ENCODE results near the gene NOTO. TPM values are rescaled to one million over a fixed set of nuclear protein-coding genes. Genes with fewer than 3 reads are reported as not detected.
A peak's percentile ranks its signal among the peaks of the same experiment; 100 is the strongest.

Gene NOTO
- polyA plus RNA-seq, 2 of the 4 experiments (the other 2 are of a cell fraction), result 0.03 TPM; not detected in 1

DNA sequence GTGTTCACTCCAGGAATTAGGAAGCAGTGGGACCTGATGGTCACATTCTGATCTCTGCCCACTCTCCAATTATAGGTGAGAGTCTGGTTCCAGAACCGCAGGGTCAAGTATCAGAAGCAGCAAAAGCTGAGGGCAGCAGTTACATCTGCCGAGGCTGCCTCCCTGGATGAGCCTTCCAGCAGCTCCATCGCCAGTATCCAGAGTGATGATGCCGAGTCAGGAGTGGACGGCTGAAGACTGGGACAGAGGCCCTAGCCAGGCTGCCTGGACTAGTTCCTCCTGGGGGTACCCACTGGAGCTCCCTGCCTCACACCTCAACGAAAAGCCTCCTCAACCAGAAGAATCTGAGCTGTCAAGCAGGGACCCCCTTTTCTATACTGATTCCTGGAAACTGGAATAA lies 8.3 kb downstream of the NOTO start (continued):
- TF ChIP-seq KDM1A (IDR thresholded peaks at IDR 0.05; ENCODE audit: low read depth) (no peak), TFCP2L1 (CRISPR knock-in tag; IDR thresholded peaks at IDR 0.05) (no peak), BCL3 (IDR thresholded peaks at IDR 0.05) (no peak), HOXB5 (CRISPR knock-in tag; IDR thresholded peaks at IDR 0.05) (no peak)

GRCh38 chr2:73212098-73212447 lies 9.7 kb downstream of the NOTO start:
- H3K27ac ChIP-seq, result no peak overlapping the region
- WGBS (ENCODE audit: missing lambda C conversion rate), result 46% methylated on average over 7 of the region's 7 CpGs
- H3K4me2 ChIP-seq, result no peak overlapping the region
- peaks cover 16% of the 10 kb centered on the region for H3K4me1 ChIP-seq
- DNase-seq (ENCODE audit: low read depth in 1 of 2, low spot score in 1 of 2) (no peak), FAIRE-seq (no peak), ATAC-seq (no peak)
- POLR2A ChIA-PET, result interaction anchor here (1.0 to 1.5 kb wide), 5 partner anchors 10 to 324 kb away, joined by 3 to 16 read pairs (median 4); partner anchors contain the start of genes CCT7, NOTO, PRADC1 and SPR
- CTCF ChIA-PET, result interaction anchor here (0.6 to 10.2 kb wide), 44 partner anchors 8 to 448 kb away, joined by 3 to 173 read pairs (median 5); partner anchors contain the start of genes CCT7, NOTO, PRADC1 and RAB11FIP5
- no peaks in the 10 kb centered on the region for H3K9me3 ChIP-seq
- no peak overlapping the region for H3K4me3 ChIP-seq
- TF ChIP-seq EHF (CRISPR knock-in tag; IDR thresholded peaks at IDR 0.05), result no peak
- no peak for TF ChIP-seq FOSL2 (IDR thresholded peaks at IDR 0.05)
- no peak for TF ChIP-seq FOSL2 (CRISPR knock-in tag; IDR thresholded peaks at IDR 0.05)
- TF ChIP-seq NFE2L2 (conservative IDR thresholded peaks at IDR 0.05; ENCODE audit: low read length), result no peak
- no peak for TF ChIP-seq HDAC2 (IDR thresholded peaks at IDR 0.05)
- TF ChIP-seq HOXA7 (CRISPR knock-in tag; IDR thresholded peaks at IDR 0.05), result no peak
- no peak for TF ChIP-seq CBX8 (IDR thresholded peaks at IDR 0.05)

DNA sequence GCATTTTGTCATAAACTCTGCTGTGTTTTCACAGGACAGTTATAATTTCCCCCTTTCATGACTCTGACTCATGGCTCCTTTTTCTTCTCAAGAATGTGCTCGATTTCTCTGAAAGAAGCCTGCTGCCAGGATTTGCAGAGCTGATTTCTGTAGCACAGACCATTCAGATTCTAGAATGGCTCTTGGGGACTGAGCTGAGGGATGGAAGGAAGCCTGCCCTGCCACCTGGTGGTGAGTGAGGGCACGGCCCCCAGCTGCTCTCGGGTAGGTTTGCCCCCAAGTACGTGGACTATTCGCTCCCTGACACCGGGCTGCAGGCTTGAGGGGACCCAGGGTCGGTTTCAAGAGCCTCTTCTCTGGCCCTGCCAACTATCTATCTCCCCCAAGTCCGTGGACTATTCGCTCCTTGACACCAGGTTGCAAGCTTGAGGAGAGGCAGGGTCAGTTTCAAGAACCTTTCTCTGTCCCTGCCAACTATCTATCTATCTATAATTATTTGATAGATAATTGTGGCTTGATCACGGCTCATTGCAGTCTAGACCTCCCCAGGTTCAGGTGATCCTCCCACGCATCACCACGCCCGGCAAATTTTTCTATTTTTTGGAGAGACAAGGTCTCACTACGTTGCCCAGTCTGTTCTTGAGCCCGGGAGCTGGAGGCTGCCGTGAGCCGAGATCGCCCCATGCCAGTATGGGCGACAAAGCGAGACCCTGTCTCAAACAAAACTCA lies 10.2 kb downstream of the NOTO start:
- ChIA-PET CTCF (interaction anchor here (0.6 to 10.2 kb wide), 50 partner anchors 9 to 1881 kb away, joined by 3 to 173 read pairs (median 4); partner anchors contain the start of genes CCT7, NOTO, PRADC1 and RAB11FIP5), POLR2A (interaction anchor here (0.6 to 1.5 kb wide), 6 partner anchors 11 to 325 kb away, joined by 3 to 16 read pairs (median 4); partner anchors contain the start of genes CCT7, NOTO, PRADC1 and SPR)
- H3K4me3 ChIP-seq, result no peak overlapping the region
- FAIRE-seq (no peak), DNase-seq (ENCODE audit: low read depth in 1 of 2, low spot score in 1 of 2) (peak; percentile 81 to 92), ATAC-seq (peak; percentile 76 to 89)
- peak overlapping the region; percentile 38; the same call in 2 of the 3 replicates for H3K4me2 ChIP-seq
- peaks cover 16% of the 10 kb centered on the region for H3K4me1 ChIP-seq
- H3K27ac ChIP-seq, result no peak overlapping the region
- 34% methylated on average over 20 of the region's 20 CpGs for WGBS (ENCODE audit: missing lambda C conversion rate)
- TF ChIP-seq HOXA7 (CRISPR knock-in tag; IDR thresholded peaks at IDR 0.05) (no peak), RAD21 (conservative IDR thresholded peaks at IDR 0.05 in 1 of 2, IDR thresholded peaks at IDR 0.05 in 1 of 2) (peak; percentile 72 to 73), ZC3H11A (IDR thresholded peaks at IDR 0.05) (no peak), RCOR1 (IDR thresholded peaks at IDR 0.05; ENCODE audit: low read depth, low read length) (0 out of 2 replicates have a peak, but pooled peaks have one; percentile 43), PHF8 (IDR thresholded peaks at IDR 0.05; ENCODE audit: borderline replicate concordance, low read depth) (no peak), SMC3 (IDR thresholded peaks at IDR 0.05) (peak; percentile 61), MAZ (IDR thresholded peaks at IDR 0.05; ENCODE audit: borderline replicate concordance, low read depth, low read length) (peak; percentile 75; the same call in 1 of the 2 replicates), CHD2 (IDR thresholded peaks at IDR 0.05; ENCODE audit: low read length, partially characterized antibody) (no peak), MYC (IDR thresholded peaks at IDR 0.05; ENCODE audit: borderline replicate concordance, low read length) (no peak)
- TF ChIP-seq, protein P1, sequence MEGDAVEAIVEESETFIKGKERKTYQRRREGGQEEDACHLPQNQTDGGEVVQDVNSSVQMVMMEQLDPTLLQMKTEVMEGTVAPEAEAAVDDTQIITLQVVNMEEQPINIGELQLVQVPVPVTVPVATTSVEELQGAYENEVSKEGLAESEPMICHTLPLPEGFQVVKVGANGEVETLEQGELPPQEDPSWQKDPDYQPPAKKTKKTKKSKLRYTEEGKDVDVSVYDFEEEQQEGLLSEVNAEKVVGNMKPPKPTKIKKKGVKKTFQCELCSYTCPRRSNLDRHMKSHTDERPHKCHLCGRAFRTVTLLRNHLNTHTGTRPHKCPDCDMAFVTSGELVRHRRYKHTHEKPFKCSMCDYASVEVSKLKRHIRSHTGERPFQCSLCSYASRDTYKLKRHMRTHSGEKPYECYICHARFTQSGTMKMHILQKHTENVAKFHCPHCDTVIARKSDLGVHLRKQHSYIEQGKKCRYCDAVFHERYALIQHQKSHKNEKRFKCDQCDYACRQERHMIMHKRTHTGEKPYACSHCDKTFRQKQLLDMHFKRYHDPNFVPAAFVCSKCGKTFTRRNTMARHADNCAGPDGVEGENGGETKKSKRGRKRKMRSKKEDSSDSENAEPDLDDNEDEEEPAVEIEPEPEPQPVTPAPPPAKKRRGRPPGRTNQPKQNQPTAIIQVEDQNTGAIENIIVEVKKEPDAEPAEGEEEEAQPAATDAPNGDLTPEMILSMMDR (IDR thresholded peaks at IDR 0.05), result peak; percentile 92
- TF ChIP-seq, protein P2, sequence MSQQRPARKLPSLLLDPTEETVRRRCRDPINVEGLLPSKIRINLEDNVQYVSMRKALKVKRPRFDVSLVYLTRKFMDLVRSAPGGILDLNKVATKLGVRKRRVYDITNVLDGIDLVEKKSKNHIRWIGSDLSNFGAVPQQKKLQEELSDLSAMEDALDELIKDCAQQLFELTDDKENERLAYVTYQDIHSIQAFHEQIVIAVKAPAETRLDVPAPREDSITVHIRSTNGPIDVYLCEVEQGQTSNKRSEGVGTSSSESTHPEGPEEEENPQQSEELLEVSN (IDR thresholded peaks at IDR 0.05; ENCODE audit: borderline replicate concordance, low read depth), result no peak
- H3K9me3 ChIP-seq, result no peaks in the 10 kb centered on the region

Measured in A549 (cell line).